HCT116 (cell line): ENCODE measurements around the gene WDR70. TPM values are rescaled to one million over a fixed set of nuclear protein-coding genes. Genes with fewer than 3 reads are reported as not detected.

Experiments used
- ATAC-seq: fragments of 200-7000 bp; cut with Tn5 transposase; 2 replicates; pipeline ENCODE4 v1.9.1; 2020; ENCODE audit warnings: mild to moderate bottlenecking, moderate library complexity
- BruUV-seq: library from RNA; stranded (reverse); fragments of 400-500 nt; replicated peaks from 2 replicates; lab custom pipeline; 2021; lab: Mats Ljungman, UMichigan
- CTCF ChIA-PET: fragments of 300-600 bp; sonication (Branson Sonifier 250); formaldehyde crosslinking; loops from one replicate; lab custom pipeline; 2021; ENCODE audit warnings: antibody characterized with exemption; lab: Charles Lee
- POLR2A ChIA-PET: fragments of 300-600, 350-600 bp; sonication (Branson Sonifier 250); formaldehyde crosslinking; loops from one replicate; lab custom pipeline; 2021; ENCODE audit warnings: antibody characterized with exemption; lab: Charles Lee
- RAD21 ChIA-PET, 2 experiments: fragments of 300-600 bp; sonication (Branson Sonifier 250); formaldehyde crosslinking; loops; one replicate each; lab custom pipeline; 2023; ENCODE audit warnings: low total read pairs in 2 of 2; ENCODE audit not compliant: uncharacterized antibody in 2 of 2, unreplicated experiment in 2 of 2, low non-redundant PET in 1 of 2; lab: Charles Lee
- DNase-seq: peaks from one replicate; pipeline ENCODE4 v3.0.0-alpha.2; 2010; ENCODE audit warnings: low read depth, low spot score
- H2AFZ ChIP-seq: fragments of 200-600 bp; shearing (Covaris generic), sonication (generic); 2 replicates; pipeline ENCODE4 v1.6.1; 2017; ENCODE audit warnings: low read depth, mixed run types, mixed read lengths, antibody characterized with exemption, low read length; ENCODE audit not compliant: poor library complexity, severe bottlenecking
- H3K27ac ChIP-seq: 2 replicates; pipeline ENCODE4 v1.5.1; 2012; ENCODE audit warnings: low read depth, low read length
- H3K27me3 ChIP-seq: fragments of 200-600 bp; sonication (generic); 2 replicates; pipeline ENCODE4 v1.6.1; 2016; ENCODE audit warnings: mixed run types, low read length, mixed read lengths; ENCODE audit not compliant: insufficient read depth
- H3K36me3 ChIP-seq, 2 experiments: fragments of 200-500 bp in 1 of 2; fragments of 200-600 bp in 1 of 2; sonication (Bioruptor generic) in 1 of 2; sonication (generic) in 1 of 2; 2 replicates each; pipeline versions ENCODE4 v1.5.1 to v1.6.1; 2014 to 2016; ENCODE audit warnings: low read length in 2 of 2, inconsistent platforms in 1 of 2, mixed read lengths in 1 of 2, mixed run types in 1 of 2; ENCODE audit not compliant: insufficient read depth in 2 of 2, control insufficient read depth in 1 of 2
- H3K4me1 ChIP-seq, 2 experiments: fragments of 200-600 bp in 1 of 2; sonication (generic) in 1 of 2; 2 replicates each; pipeline versions ENCODE4 v1.5.1 to v1.6.1; 2012 to 2017; ENCODE audit warnings: low read length in 2 of 2, inconsistent platforms in 1 of 2, mild to moderate bottlenecking in 1 of 2, mixed read lengths in 1 of 2, mixed run types in 1 of 2, moderate library complexity in 1 of 2; ENCODE audit not compliant: insufficient read depth in 2 of 2, control insufficient read depth in 1 of 2
- H3K4me2 ChIP-seq: fragments of 200-600 bp; sonication (generic); 2 replicates; pipeline ENCODE4 v1.6.1; 2017; ENCODE audit warnings: mixed run types, low read length, mixed read lengths
- H3K4me3 ChIP-seq, 2 experiments: fragments of 200-600 bp in 1 of 2; sonication (generic) in 1 of 2; replicated peaks in 1 of 2; 2 replicates each; pipeline ENCODE4 v1.5.1; 2011 to 2016; ENCODE audit warnings: low read length in 2 of 2, control low read depth in 1 of 2, low read depth in 1 of 2, mild to moderate bottlenecking in 1 of 2, mixed read lengths in 1 of 2, mixed run types in 1 of 2
- H3K79me2 ChIP-seq: fragments of 200-600 bp; sonication (generic); 2 replicates; pipeline ENCODE4 v1.6.1; 2017; ENCODE audit warnings: mild to moderate bottlenecking, mixed run types, low read length, moderate library complexity, mixed read lengths; ENCODE audit not compliant: insufficient read depth
- H3K9ac ChIP-seq: fragments of 200-600 bp; sonication (generic); 2 replicates; pipeline ENCODE4 v1.6.1; 2016; ENCODE audit warnings: low read length, mixed read lengths
- H3K9me2 ChIP-seq: fragments of 200-600 bp; sonication (generic), shearing (Covaris generic); 2 replicates; pipeline ENCODE4 v1.6.1; 2017; ENCODE audit warnings: mixed run types, mild to moderate bottlenecking, moderate library complexity; ENCODE audit not compliant: insufficient read depth
- H3K9me3 ChIP-seq, 2 experiments: fragments of 200-500 bp in 1 of 2; fragments of 200-600 bp in 1 of 2; sonication (Bioruptor generic) in 1 of 2; sonication (generic) in 1 of 2; 2 replicates each; pipeline ENCODE4 v1.6.1; 2014 to 2017; ENCODE audit warnings: low read length in 2 of 2, mixed read lengths in 2 of 2, inconsistent platforms in 1 of 2, low read depth in 1 of 2, mild to moderate bottlenecking in 1 of 2, mixed run types in 1 of 2, moderate library complexity in 1 of 2; ENCODE audit not compliant: control insufficient read depth in 1 of 2, insufficient read depth in 1 of 2
- H4K20me1 ChIP-seq: fragments of 200-600 bp; sonication (generic), shearing (Covaris generic); 2 replicates; pipeline ENCODE4 v1.6.1; 2017; ENCODE audit warnings: mixed run types, mild to moderate bottlenecking, moderate library complexity; ENCODE audit not compliant: insufficient read depth
- ATF3 ChIP-seq: IDR thresholded peaks from 2 replicates; pipeline ENCODE4 v1.6.1; 2012
- CBX3 ChIP-seq: IDR thresholded peaks from 2 replicates; pipeline ENCODE4 v1.6.1; 2012; ENCODE audit warnings: low read depth
- ELF1 ChIP-seq: IDR thresholded peaks from 2 replicates; pipeline ENCODE4 v1.6.1; 2012; ENCODE audit warnings: low read depth, borderline replicate concordance
- FOSL1 ChIP-seq: IDR thresholded peaks from 2 replicates; pipeline ENCODE4 v1.6.1; 2012; ENCODE audit warnings: low read depth
- MAX ChIP-seq: IDR thresholded peaks from 2 replicates; pipeline ENCODE4 v1.6.1; 2012
- POLR2AphosphoS5 ChIP-seq: IDR thresholded peaks from 2 replicates; pipeline ENCODE4 v1.6.1; 2011; ENCODE audit warnings: mild to moderate bottlenecking, low read depth, low read length, moderate library complexity
- REST ChIP-seq: IDR thresholded peaks from 2 replicates; pipeline ENCODE4 v1.6.1; 2012; ENCODE audit warnings: low read depth
- ZNF274 ChIP-seq: fragments of 200-500 bp; sonication (Bioruptor generic); IDR thresholded peaks from 2 replicates; pipeline ENCODE4 v1.6.1; 2014; ENCODE audit warnings: mild to moderate bottlenecking, low read depth, low read length, inconsistent platforms
- intact Hi-C: fragments of 100-400 bp; cut with micrococcal nuclease; formaldehyde crosslinking; loops from 2 replicates; pipeline ENCODE4 v1.10.0; 2022
- total RNA-seq: library from RNA; stranded (reverse); gene quantifications from one replicate; pipeline ENCODE4 v1.2.1, GENCODE V29; 2021; ENCODE audit not compliant: unreplicated experiment

Gene WDR70
- total RNA-seq, 1 experiment from 2014 or later: 31.1 TPM

GRCh38 chr5:37776826-37777225, 397.7 kb downstream of the WDR70 start:
- Histone ChIP-seq H4K20me1 (no peaks in the 10 kb centered on the region), H3K4me3 (no peak overlapping the region), H3K9me3 (peaks cover 5 to 9% of the 10 kb centered on the region in 2 experiments; a peak in 2 of 4 replicates), H3K4me2 (no peak overlapping the region), H3K27ac (no peak overlapping the region), H3K9me2 (no peaks in the 10 kb centered on the region), H3K27me3 (no peaks in the 10 kb centered on the region)
- DNase-seq (no peak), ATAC-seq (no peak)
- no TSS peak for BruUV-seq
- CTCF ChIA-PET: no interaction called here
- no peak for TF ChIP-seq FOSL1
- no peak for TF ChIP-seq ZNF274
- no peak for TF ChIP-seq CBX3
- TF ChIP-seq POLR2AphosphoS5: no peak
- TF ChIP-seq ELF1: no peak
- TF ChIP-seq MAX: no peak
- no peak for TF ChIP-seq REST
- no peak for TF ChIP-seq ATF3
- TF ChIP-seq, all 23 proteins: peak for 0
- H2AFZ ChIP-seq: no peak overlapping the region
- RAD21 ChIA-PET: no interaction called here
- no peak overlapping the region for H3K9ac ChIP-seq
- intact Hi-C loops: no loop called here
- no peaks in the 10 kb centered on the region; a peak in 1 of 4 replicates for H3K4me1 ChIP-seq
- H3K36me3 ChIP-seq: no peaks in the 10 kb centered on the region
- POLR2A ChIA-PET: no interaction called here
- no peaks in the 10 kb centered on the region for H3K79me2 ChIP-seq
